ENCODE results near the gene STXBP2. TPM values are rescaled to one million over a fixed set of nuclear protein-coding genes. Genes with fewer than 3 reads are reported as not detected.
A peak's percentile ranks its signal among the peaks of the same experiment; 100 is the strongest.

The STXBP2 gene
- total and polyA plus RNA-seq, 9 donors, result 1.6 to 12.4 (median 5.1) TPM

DNA sequence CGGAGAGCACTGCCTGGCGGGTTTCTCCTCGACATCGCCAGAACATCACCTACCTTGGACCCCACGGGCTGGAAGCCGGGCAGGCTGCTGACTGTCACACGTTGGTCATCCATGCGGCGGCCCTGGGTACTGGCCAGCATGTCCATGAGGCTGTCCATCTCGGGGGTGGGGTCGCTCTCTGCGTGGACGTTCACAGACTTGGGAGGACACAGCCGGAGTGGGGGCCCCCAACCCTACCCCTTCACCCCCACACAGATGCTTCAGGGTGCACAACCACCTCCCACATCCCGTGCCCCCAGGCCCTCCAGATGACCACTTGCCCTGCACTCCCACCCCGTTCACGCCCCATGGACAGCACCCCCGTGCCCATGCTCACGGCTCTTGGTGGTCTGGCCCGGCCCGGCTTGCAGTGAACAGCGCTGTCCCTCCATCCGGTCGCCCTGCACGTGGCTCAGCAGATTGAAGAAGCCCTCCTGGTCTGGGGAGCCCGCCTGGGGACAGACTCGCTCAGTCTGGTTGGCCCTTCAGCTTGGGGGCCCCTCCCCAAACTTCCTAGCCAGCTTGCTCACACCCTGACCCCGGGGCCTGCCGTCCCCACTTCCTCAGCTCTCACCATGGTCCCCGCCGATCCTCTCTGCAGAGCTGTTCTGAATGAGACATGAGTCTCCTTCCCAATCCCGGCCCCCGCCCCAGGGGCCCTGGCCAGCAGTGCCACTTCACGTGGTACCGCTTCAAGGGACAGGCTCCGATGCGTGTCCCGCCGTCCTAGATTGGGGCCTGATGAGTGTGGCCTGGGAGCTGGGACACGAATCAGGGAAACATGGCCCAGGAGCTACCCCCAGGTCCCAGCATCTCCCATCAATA is 4.3 kb upstream of the STXBP2 start:
- Histone ChIP-seq H3K9me3 (replicated peaks; ENCODE audit: control insufficient read depth, low read depth, low read length) (no peaks in the 10 kb centered on the region), H3K4me3 (ENCODE audit: low read length) (no peak overlapping the region), H3K27me3 (ENCODE audit: control insufficient read depth, insufficient read depth, low read length) (peaks cover 22% of the 10 kb centered on the region), H3K4me1 (ENCODE audit: control insufficient read depth, insufficient read depth, low read length) (peaks cover 21% of the 10 kb centered on the region), H3K27ac (ENCODE audit: low read length) (no peak overlapping the region), H3K36me3 (ENCODE audit: control insufficient read depth, insufficient read depth, low read length) (peaks cover 10% of the 10 kb centered on the region)
- no peak for DNase-seq
- 91% methylated on average over 33 of the region's 40 CpGs for WGBS (ENCODE audit: insufficient coverage)

GRCh38 chr19:7633698-7634097 is 3.2 kb upstream of the STXBP2 start, which contains the start of gene PCP2:
PCP2 (minus strand) TSS chr19:7633719; CDS start chr19:7633457, 262 bp downstream.
- peaks cover 10% of the 10 kb centered on the region for H3K36me3 ChIP-seq (ENCODE audit: control insufficient read depth, insufficient read depth, low read length)
- peaks cover 11% of the 10 kb centered on the region for H3K4me1 ChIP-seq (ENCODE audit: control insufficient read depth, insufficient read depth, low read length)
- WGBS (ENCODE audit: insufficient coverage), result 31% methylated on average over 2 of the region's 2 CpGs
- peaks cover 27% of the 10 kb centered on the region for H3K27me3 ChIP-seq (ENCODE audit: control insufficient read depth, insufficient read depth, low read length)
- H3K4me3 ChIP-seq (ENCODE audit: low read length), result no peak within 1 kb of the TSS
- H3K27ac ChIP-seq (ENCODE audit: low read length), result no peak within 1 kb of the TSS
- no peaks in the 10 kb centered on the region for H3K9me3 ChIP-seq (replicated peaks; ENCODE audit: control insufficient read depth, low read depth, low read length)
- no peak for DNase-seq

GRCh38 chr19:7635670-7636069 is 1.2 kb upstream of the STXBP2 start:
- WGBS (ENCODE audit: insufficient coverage), result 86% methylated on average over 1 of the region's 6 CpGs
- Histone ChIP-seq H3K27ac (ENCODE audit: low read length) (no peak overlapping the region), H3K36me3 (ENCODE audit: control insufficient read depth, insufficient read depth, low read length) (peaks cover 10% of the 10 kb centered on the region), H3K27me3 (ENCODE audit: control insufficient read depth, insufficient read depth, low read length) (peaks cover 27% of the 10 kb centered on the region), H3K4me1 (ENCODE audit: control insufficient read depth, insufficient read depth, low read length) (peaks cover 2% of the 10 kb centered on the region), H3K4me3 (ENCODE audit: low read length) (no peak overlapping the region), H3K9me3 (replicated peaks; ENCODE audit: control insufficient read depth, low read depth, low read length) (no peaks in the 10 kb centered on the region)
- DNase-seq, result no peak

GRCh38 chr19:7636317-7636690 is 606 bp upstream of the STXBP2 start:
- H3K27ac ChIP-seq (ENCODE audit: low read length), result no peak overlapping the region
- H3K27me3 ChIP-seq (ENCODE audit: control insufficient read depth, insufficient read depth, low read length), result peaks cover 27% of the 10 kb centered on the region
- peaks cover 10% of the 10 kb centered on the region for H3K36me3 ChIP-seq (ENCODE audit: control insufficient read depth, insufficient read depth, low read length)
- WGBS (ENCODE audit: insufficient coverage), result 60% methylated on average over 16 of the region's 16 CpGs
- H3K4me3 ChIP-seq (ENCODE audit: low read length), result no peak overlapping the region
- no peak for DNase-seq
- no peaks in the 10 kb centered on the region for H3K9me3 ChIP-seq (replicated peaks; ENCODE audit: control insufficient read depth, low read depth, low read length)
- no peaks in the 10 kb centered on the region for H3K4me1 ChIP-seq (ENCODE audit: control insufficient read depth, insufficient read depth, low read length)

DNA sequence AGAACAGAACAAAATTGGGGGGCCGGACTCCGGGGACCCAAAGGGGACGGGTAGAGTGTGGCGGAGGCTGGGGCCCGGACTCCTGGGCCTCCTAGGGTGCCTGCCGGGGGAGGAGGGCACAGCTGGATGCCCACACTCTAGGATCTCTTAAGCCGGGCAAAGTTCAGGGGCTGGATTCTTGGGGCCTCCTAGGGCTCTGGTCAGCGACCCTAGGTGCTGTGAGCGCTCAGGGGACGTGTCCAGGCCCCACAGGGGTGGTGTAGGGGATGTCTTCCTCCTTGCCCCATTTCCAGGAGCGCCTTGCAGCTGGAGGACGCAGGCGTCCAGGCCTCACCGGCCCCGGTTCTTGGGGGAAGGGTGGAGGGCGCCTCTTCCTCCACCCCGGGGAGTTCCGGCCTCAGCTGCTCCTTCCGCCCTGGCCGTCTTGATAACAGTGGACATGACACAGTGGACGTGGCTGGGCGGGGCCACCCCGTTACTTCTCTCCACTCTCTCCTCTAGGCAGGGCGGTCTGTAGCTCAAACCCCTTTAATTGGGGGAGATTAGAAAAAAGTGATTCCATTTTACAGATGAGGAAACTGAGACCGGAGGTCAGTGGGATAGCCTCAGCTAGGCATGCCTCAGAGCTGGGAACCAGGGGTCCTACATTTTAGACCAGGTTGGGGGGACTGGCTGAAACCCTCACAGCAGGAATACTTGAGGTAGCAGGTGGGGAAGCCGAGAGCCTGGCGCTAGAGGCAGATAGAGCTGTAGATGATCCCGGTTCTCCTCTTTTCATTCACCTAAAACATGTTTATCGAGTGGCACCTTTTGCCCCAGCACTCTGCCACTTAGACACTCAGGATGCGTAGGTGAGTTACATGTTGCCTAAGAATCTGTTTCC is 705 bp downstream of the STXBP2 start:
- no peaks in the 10 kb centered on the region for H3K9me3 ChIP-seq (replicated peaks; ENCODE audit: control insufficient read depth, low read depth, low read length)
- no peaks in the 10 kb centered on the region for H3K36me3 ChIP-seq (ENCODE audit: control insufficient read depth, insufficient read depth, low read length)
- peak; percentile 27 for DNase-seq
- H3K4me3 ChIP-seq (ENCODE audit: low read length), result peak overlapping the region; percentile 27
- WGBS (ENCODE audit: insufficient coverage), result 38% methylated on average over 16 of the region's 30 CpGs
- H3K27ac ChIP-seq (ENCODE audit: low read length), result peak overlapping the region; percentile 3
- no peaks in the 10 kb centered on the region for H3K4me1 ChIP-seq (ENCODE audit: control insufficient read depth, insufficient read depth, low read length)
- H3K27me3 ChIP-seq (ENCODE audit: control insufficient read depth, insufficient read depth, low read length), result peaks cover 27% of the 10 kb centered on the region

DNA sequence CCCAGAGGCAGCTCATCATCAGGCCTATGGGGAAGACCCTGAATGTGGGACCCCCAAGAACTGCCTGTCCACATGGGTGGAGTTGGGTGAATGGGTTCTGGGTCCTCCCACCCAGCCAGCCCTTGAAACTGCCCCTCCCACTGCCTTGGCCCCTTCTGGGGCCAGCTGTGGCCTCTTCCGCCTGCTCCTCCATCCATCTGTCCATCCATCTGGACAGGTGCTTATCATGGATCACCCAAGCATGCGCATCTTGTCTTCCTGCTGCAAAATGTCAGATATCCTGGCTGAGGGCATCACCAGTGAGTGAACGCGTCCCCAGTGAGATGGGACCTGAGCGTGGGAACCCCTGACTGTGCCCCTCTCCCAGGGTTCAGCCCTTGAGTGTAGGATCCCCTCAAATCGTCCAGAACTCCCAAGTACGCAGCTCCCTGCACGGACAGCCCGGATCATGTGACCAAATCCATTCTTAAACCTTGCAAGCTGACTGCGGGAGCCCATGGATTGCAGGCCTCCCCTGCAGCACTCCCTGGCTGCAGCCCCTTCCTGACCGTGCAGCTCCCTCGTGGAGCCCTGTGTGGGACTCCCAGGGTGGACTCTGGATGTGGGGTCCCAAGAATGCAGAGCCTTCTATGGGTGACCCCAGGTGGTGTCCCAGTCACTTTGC is 2.0 kb downstream of the STXBP2 start:
- Histone ChIP-seq H3K4me1 (ENCODE audit: control insufficient read depth, insufficient read depth, low read length) (no peaks in the 10 kb centered on the region), H3K4me3 (ENCODE audit: low read length) (no peak overlapping the region), H3K27ac (ENCODE audit: low read length) (no peak overlapping the region), H3K36me3 (ENCODE audit: control insufficient read depth, insufficient read depth, low read length) (no peaks in the 10 kb centered on the region), H3K27me3 (ENCODE audit: control insufficient read depth, insufficient read depth, low read length) (peaks cover 27% of the 10 kb centered on the region), H3K9me3 (replicated peaks; ENCODE audit: control insufficient read depth, low read depth, low read length) (no peaks in the 10 kb centered on the region)
- WGBS (ENCODE audit: insufficient coverage), result 65% methylated on average over 8 of the region's 12 CpGs
- no peak for DNase-seq

GRCh38 chr19:7639863-7640348 is 3.0 kb downstream of the STXBP2 start:
- WGBS (ENCODE audit: insufficient coverage), result 94% methylated on average over 13 of the region's 13 CpGs
- Histone ChIP-seq H3K4me1 (ENCODE audit: control insufficient read depth, insufficient read depth, low read length) (no peaks in the 10 kb centered on the region), H3K9me3 (replicated peaks; ENCODE audit: control insufficient read depth, low read depth, low read length) (no peaks in the 10 kb centered on the region), H3K36me3 (ENCODE audit: control insufficient read depth, insufficient read depth, low read length) (no peaks in the 10 kb centered on the region), H3K27me3 (ENCODE audit: control insufficient read depth, insufficient read depth, low read length) (peaks cover 27% of the 10 kb centered on the region), H3K27ac (ENCODE audit: low read length) (no peak overlapping the region), H3K4me3 (ENCODE audit: low read length) (no peak overlapping the region)
- no peak for DNase-seq

DNA sequence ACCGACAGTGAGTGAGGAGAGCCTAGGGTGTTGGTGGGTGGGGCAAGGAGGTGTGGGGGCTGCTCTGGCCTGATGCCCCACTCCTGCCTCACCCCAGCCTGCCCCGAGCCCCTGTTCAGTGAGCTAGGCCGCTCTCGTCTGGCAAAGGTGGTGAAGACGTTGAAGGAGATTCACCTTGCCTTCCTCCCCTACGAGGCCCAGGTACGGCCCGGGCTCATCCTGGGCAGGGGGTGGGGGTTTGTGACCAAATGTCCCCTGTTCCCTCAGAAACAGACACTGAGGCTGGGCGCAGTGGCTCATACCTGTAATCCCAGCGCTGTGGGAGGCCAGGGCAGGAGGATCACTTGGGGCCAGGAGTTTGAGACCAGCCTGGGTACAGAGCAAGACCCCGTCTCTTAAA is 3.9 kb downstream of the STXBP2 start:
- 86% methylated on average over 4 of the region's 11 CpGs for WGBS (ENCODE audit: insufficient coverage)
- Histone ChIP-seq H3K4me1 (ENCODE audit: control insufficient read depth, insufficient read depth, low read length) (no peaks in the 10 kb centered on the region), H3K27me3 (ENCODE audit: control insufficient read depth, insufficient read depth, low read length) (peaks cover 21% of the 10 kb centered on the region), H3K36me3 (ENCODE audit: control insufficient read depth, insufficient read depth, low read length) (no peaks in the 10 kb centered on the region), H3K27ac (ENCODE audit: low read length) (no peak overlapping the region), H3K4me3 (ENCODE audit: low read length) (no peak overlapping the region), H3K9me3 (replicated peaks; ENCODE audit: control insufficient read depth, low read depth, low read length) (no peaks in the 10 kb centered on the region)
- DNase-seq, result no peak

- 77% methylated on average over 30 of the region's 43 CpGs for WGBS (ENCODE audit: insufficient coverage)
- no peak for DNase-seq
- peaks cover 13% of the 10 kb centered on the region for H3K27me3 ChIP-seq (ENCODE audit: control insufficient read depth, insufficient read depth, low read length)
- H3K27ac ChIP-seq (ENCODE audit: low read length), result no peak overlapping the region
- H3K36me3 ChIP-seq (ENCODE audit: control insufficient read depth, insufficient read depth, low read length), result no peaks in the 10 kb centered on the region
- no peaks in the 10 kb centered on the region for H3K4me1 ChIP-seq (ENCODE audit: control insufficient read depth, insufficient read depth, low read length)
- no peak overlapping the region for H3K4me3 ChIP-seq (ENCODE audit: low read length)
- H3K9me3 ChIP-seq (replicated peaks; ENCODE audit: control insufficient read depth, low read depth, low read length), result no peaks in the 10 kb centered on the region
These were observed 4.7 kb downstream of the STXBP2 start for GRCh38 chr19:7641290-7642276.

All from muscle of leg (tissue), 11 donors.